Type B pancreatic cell (in vitro differentiated cells): ENCODE data around the gene FOSB. TPM values are rescaled to one million over a fixed set of nuclear protein-coding genes. Genes with fewer than 3 reads are reported as not detected.
A peak's percentile ranks its signal among the peaks of the same experiment; 100 is the strongest.

Experiments
- DNase-seq: peaks from one replicate; pipeline ENCODE4 v3.0.0; 2021; ENCODE audit warnings: mixed read lengths; ENCODE audit not compliant: unreplicated experiment; ENCODE audit errors: extremely low spot score
- H3K27ac Mint-ChIP-seq: 2 replicates; pipeline ENCODE4 v1.8.0; 2021; ENCODE audit warnings: mild to moderate bottlenecking, mixed read lengths
- H3K27me3 Mint-ChIP-seq: 2 replicates; pipeline ENCODE4 v1.8.0; 2021; ENCODE audit warnings: mixed read lengths
- H3K36me3 Mint-ChIP-seq: 2 replicates; pipeline ENCODE4 v1.8.0; 2021; ENCODE audit warnings: mixed read lengths
- H3K4me1 Mint-ChIP-seq: one replicate; pipeline ENCODE4 v1.8.0; 2021; ENCODE audit warnings: mixed read lengths; ENCODE audit not compliant: unreplicated experiment
- H3K4me3 Mint-ChIP-seq: 2 replicates; pipeline ENCODE4 v1.8.0; 2021; ENCODE audit warnings: mild to moderate bottlenecking, mixed read lengths
- H3K9me3 Mint-ChIP-seq: 2 replicates; pipeline ENCODE4 v1.8.0; 2021; ENCODE audit warnings: mixed read lengths
- CTCF ChIP-seq: fragments of 200-600 bp; sonication (generic); conservative IDR thresholded peaks from 2 replicates; pipeline ENCODE4 v1.5.0; 2021; ENCODE audit warnings: antibody characterized with exemption, mild to moderate bottlenecking
- total RNA-seq: library from RNA; stranded (reverse); gene quantifications from 2 replicates; pipeline ENCODE4 v1.2.1, GENCODE V29; 2021; ENCODE audit warnings: low replicate concordance

FOSB gene
- total RNA-seq, 1 donor from 2014 or later = 28.4 TPM

- Mint-ChIP-seq H3K27me3 (peaks cover under 1% of the 10 kb centered on the region), H3K9me3 (no peaks in the 10 kb centered on the region), H3K36me3 (no peaks in the 10 kb centered on the region), H3K27ac (peak overlapping the region; percentile 98), H3K4me1 (peaks cover 24% of the 10 kb centered on the region), H3K4me3 (no peak overlapping the region)
- no peak for DNase-seq
- no peak for TF ChIP-seq CTCF
These were observed 11.3 kb upstream of the FOSB start for GRCh38 chr19:45456500-45456815.

- H3K4me1 Mint-ChIP-seq = peaks cover 15% of the 10 kb centered on the region
- H3K27ac Mint-ChIP-seq = peak overlapping the region; percentile 20
- DNase-seq = no peak
- H3K27me3 Mint-ChIP-seq = no peaks in the 10 kb centered on the region
- TF ChIP-seq CTCF = no peak
- H3K4me3 Mint-ChIP-seq = no peak overlapping the region
- no peaks in the 10 kb centered on the region for H3K36me3 Mint-ChIP-seq
- no peaks in the 10 kb centered on the region for H3K9me3 Mint-ChIP-seq
These were observed 10.0 kb upstream of the FOSB start for GRCh38 chr19:45457776-45458175.

- no peak for TF ChIP-seq CTCF
- no peak overlapping the region for H3K27ac Mint-ChIP-seq
- H3K4me1 Mint-ChIP-seq = peaks cover 7% of the 10 kb centered on the region
These were observed 6.9 kb upstream of the FOSB start for GRCh38 chr19:45460807-45461347.

GRCh38 chr19:45462174-45462573 is 5.6 kb upstream of the FOSB start:
- no peak overlapping the region for H3K4me3 Mint-ChIP-seq
- TF ChIP-seq CTCF = no peak
- no peaks in the 10 kb centered on the region for H3K36me3 Mint-ChIP-seq
- no peaks in the 10 kb centered on the region for H3K4me1 Mint-ChIP-seq
- no peak overlapping the region for H3K27ac Mint-ChIP-seq
- DNase-seq = no peak
- no peaks in the 10 kb centered on the region for H3K9me3 Mint-ChIP-seq
- peaks cover 6% of the 10 kb centered on the region for H3K27me3 Mint-ChIP-seq

More at GRCh38 chr19:45460807-45461347, 6.9 kb upstream of the FOSB start:
- Mint-ChIP-seq H3K27me3 (peaks cover 6% of the 10 kb centered on the region), H3K36me3 (no peaks in the 10 kb centered on the region), H3K4me3 (no peak overlapping the region), H3K9me3 (no peaks in the 10 kb centered on the region)
- DNase-seq = no peak

- H3K36me3 Mint-ChIP-seq = no peaks in the 10 kb centered on the region
- no peaks in the 10 kb centered on the region for H3K9me3 Mint-ChIP-seq
- no peak overlapping the region for H3K27ac Mint-ChIP-seq
- peaks cover 6% of the 10 kb centered on the region for H3K27me3 Mint-ChIP-seq
- TF ChIP-seq CTCF = no peak
- DNase-seq = no peak
- H3K4me1 Mint-ChIP-seq = no peaks in the 10 kb centered on the region
- no peak overlapping the region for H3K4me3 Mint-ChIP-seq
These were observed 4.6 kb upstream of the FOSB start for GRCh38 chr19:45463241-45463640.

- Mint-ChIP-seq H3K4me1 (no peaks in the 10 kb centered on the region), H3K9me3 (no peaks in the 10 kb centered on the region), H3K27me3 (peaks cover 6% of the 10 kb centered on the region), H3K27ac (peak overlapping the region; percentile 1), H3K4me3 (no peak overlapping the region), H3K36me3 (no peaks in the 10 kb centered on the region)
- DNase-seq = no peak
- TF ChIP-seq CTCF = no peak
These were observed 3.5 kb upstream of the FOSB start for GRCh38 chr19:45464274-45464673.
